HepG2 (cell line): Measurements from ENCODE around the gene ZNF792. TPM values are rescaled to one million over a fixed set of nuclear protein-coding genes. Genes with fewer than 3 reads are reported as not detected.

Source experiments
- ARID3A ChIP-seq: IDR thresholded peaks from 2 replicates; pipeline ENCODE4 v1.6.1; 2012; ENCODE audit warnings: low read depth, low read length, improper control_type of control experiment
- ETV6 ChIP-seq: sonication (generic); formaldehyde crosslinking; conservative IDR thresholded peaks from 2 replicates; pipeline ENCODE4 v1.4.0; 2020; ENCODE audit warnings: missing genetic modification reagents
- FOXP4 ChIP-seq: sonication (generic); formaldehyde crosslinking; IDR thresholded peaks from 2 replicates; pipeline ENCODE4 v1.4.0; 2020; ENCODE audit warnings: missing genetic modification reagents
- HNRNPK ChIP-seq: fragments of 200-400 bp; formaldehyde crosslinking; IDR thresholded peaks from 2 replicates; pipeline ENCODE4 v1.6.1; 2018; ENCODE audit warnings: low read length, low read depth, moderate library complexity, mild to moderate bottlenecking; ENCODE audit not compliant: poor library complexity, severe bottlenecking
- KAT7 ChIP-seq: IDR thresholded peaks from 2 replicates; pipeline ENCODE4 v1.6.1; 2018; ENCODE audit warnings: borderline replicate concordance, missing compliant biosample characterization
- KDM5B ChIP-seq: sonication (generic); formaldehyde crosslinking; IDR thresholded peaks from 2 replicates; pipeline ENCODE4 v1.4.0; 2020; ENCODE audit warnings: missing genetic modification reagents, mild to moderate bottlenecking, borderline replicate concordance
- MAF1 ChIP-seq: sonication (generic); formaldehyde crosslinking; IDR thresholded peaks from 2 replicates; pipeline ENCODE4 v1.5.0; 2020; ENCODE audit warnings: missing genetic modification reagents, borderline replicate concordance
- NR2C2 ChIP-seq: sonication (generic); formaldehyde crosslinking; IDR thresholded peaks from 2 replicates; pipeline ENCODE4 v1.4.0; 2020; ENCODE audit warnings: missing genetic modification reagents, mild to moderate bottlenecking, moderate library complexity, borderline replicate concordance
- PAX8 ChIP-seq: sonication (generic); formaldehyde crosslinking; IDR thresholded peaks from 2 replicates; pipeline ENCODE4 v1.8.0; 2022; ENCODE audit warnings: mild to moderate bottlenecking, missing genetic modification reagents, borderline replicate concordance
- RXRB ChIP-seq: IDR thresholded peaks from 2 replicates; pipeline ENCODE4 v1.6.1; 2016; ENCODE audit warnings: borderline replicate concordance, missing genetic modification reagents, missing compliant biosample characterization
- SP2 ChIP-seq: sonication (generic); formaldehyde crosslinking; IDR thresholded peaks from 2 replicates; pipeline ENCODE4 v1.5.1; 2020; ENCODE audit warnings: mild to moderate bottlenecking, missing genetic modification reagents
- TRAFD1 ChIP-seq: sonication (generic); formaldehyde crosslinking; IDR thresholded peaks from 2 replicates; pipeline ENCODE4 v1.5.1; 2020; ENCODE audit warnings: missing genetic modification reagents, mild to moderate bottlenecking, borderline replicate concordance
- ZBED4 ChIP-seq: sonication (generic); formaldehyde crosslinking; IDR thresholded peaks from 2 replicates; pipeline ENCODE4 v1.4.0; 2020; ENCODE audit warnings: missing genetic modification reagents, borderline replicate concordance
- ZFX ChIP-seq: sonication (generic); formaldehyde crosslinking; IDR thresholded peaks from 2 replicates; pipeline ENCODE4 v1.4.0; 2020; ENCODE audit warnings: mild to moderate bottlenecking, low read depth, missing genetic modification reagents, moderate library complexity
- ZFY ChIP-seq: sonication (generic); formaldehyde crosslinking; IDR thresholded peaks from 2 replicates; pipeline ENCODE4 v1.4.0; 2020; ENCODE audit warnings: missing genetic modification reagents
- ZNF44 ChIP-seq: sonication (generic); formaldehyde crosslinking; IDR thresholded peaks from 2 replicates; pipeline ENCODE4 v1.5.1; 2020; ENCODE audit warnings: mild to moderate bottlenecking, missing genetic modification reagents
- ZNF747 ChIP-seq: sonication (generic); formaldehyde crosslinking; IDR thresholded peaks from 2 replicates; pipeline ENCODE4 v1.8.1; 2023; ENCODE audit warnings: missing genetic modification reagents, mild to moderate bottlenecking, borderline replicate concordance
- ZNF766 ChIP-seq: sonication (generic); formaldehyde crosslinking; IDR thresholded peaks from 2 replicates; pipeline ENCODE4 v1.5.0; 2020; ENCODE audit warnings: missing genetic modification reagents, borderline replicate concordance
- polyA plus RNA-seq, 8 experiments: library from polyadenylated mRNA; depleted of rRNA in 3 of 8; stranded (reverse) in 7 of 8; unstranded in 1 of 8; fragments of >200 nt; fragmentation: Illumina TruSeq in 4 of 8; extraction: Trizol in 4 of 8; gene quantifications; 2 replicates each; pipeline versions ENCODE4 v1.2.1 to v1.2.3, GENCODE V29; 2011 to 2016; ENCODE audit warnings: low read depth in 4 of 8, missing spikeins in 1 of 8, mixed read lengths in 1 of 8; ENCODE audit not compliant: insufficient read depth in 1 of 8
- total RNA-seq, 5 experiments: library from RNA; depleted of rRNA; stranded (reverse); fragments of >200 nt; fragmentation: Illumina TruSeq; extraction: Trizol; gene quantifications; 2 replicates each; pipeline ENCODE4 v1.2.3, GENCODE V29; 2016; ENCODE audit warnings: low read depth in 1 of 5

Gene ZNF792
- total and polyA plus RNA-seq, 2 of the 13 experiments (the other 11 are each of a cell fraction or from before 2014, with no cell fraction given) = 5.5 to 11.5 TPM

- TF ChIP-seq ARID3A = no peak
- peak; percentile 18; the same call in 1 of the 2 replicates for TF ChIP-seq RXRB (CRISPR knock-in tag)
- TF ChIP-seq ZFX (CRISPR knock-in tag) = peak; percentile 92
- no peak for TF ChIP-seq ZBED4
- TF ChIP-seq SP2 (CRISPR knock-in tag) = no peak
- peak; percentile 18 for TF ChIP-seq HNRNPK
- 0 out of 2 replicates have a peak, but pooled peaks have one; percentile 16 for TF ChIP-seq ZNF44 (CRISPR knock-in tag)
- peak; percentile 31; the same call in 1 of the 2 replicates for TF ChIP-seq FOXP4 (CRISPR knock-in tag)
- TF ChIP-seq PAX8 = no peak
- peak; percentile 36; the same call in 1 of the 2 replicates for TF ChIP-seq ETV6
- 0 out of 2 replicates have a peak, but pooled peaks have one; percentile 41 for TF ChIP-seq KAT7 (CRISPR knock-in tag)
- peak; percentile 46; the same call in 1 of the 2 replicates for TF ChIP-seq NR2C2 (CRISPR knock-in tag)
- TF ChIP-seq ZNF766 (CRISPR knock-in tag) = 0 out of 2 replicates have a peak, but pooled peaks have one; percentile 49
- TF ChIP-seq ZNF747 = peak; percentile 76; the same call in 1 of the 2 replicates
- 0 out of 2 replicates have a peak, but pooled peaks have one; percentile 57 for TF ChIP-seq TRAFD1 (CRISPR knock-in tag)
- TF ChIP-seq KDM5B (CRISPR knock-in tag) = peak; percentile 72; the same call in 1 of the 2 replicates
- TF ChIP-seq MAF1 (CRISPR knock-in tag) = 0 out of 2 replicates have a peak, but pooled peaks have one; percentile 64
- TF ChIP-seq ZFY = peak; percentile 81
Observed at GRCh38 chr19:34963573-34964406, at the start of gene ZNF792 (continued).
